Muscle layer of duodenum (tissue), 2 donors: ENCODE data around the gene CACTIN.

Experiments
- H3K27ac ChIP-seq: one replicate; pipeline ENCODE4 v1.7.0; 2013; ENCODE audit warnings: mild to moderate bottlenecking, low read length
- H3K27me3 ChIP-seq: one replicate; pipeline ENCODE4 v1.7.0; 2013; ENCODE audit warnings: low read depth, mild to moderate bottlenecking, control low read depth, low read length
- H3K36me3 ChIP-seq, 2 donors: one replicate each; pipeline ENCODE4 v1.7.0; 2013; ENCODE audit warnings: low read length in 2 of 2, control low read depth in 1 of 2, mild to moderate bottlenecking in 1 of 2; ENCODE audit not compliant: insufficient read depth in 2 of 2, control insufficient read depth in 1 of 2
- H3K4me1 ChIP-seq, 2 donors: one replicate each; pipeline ENCODE4 v1.7.0; 2013; ENCODE audit warnings: low read length in 2 of 2, mild to moderate bottlenecking in 2 of 2, control low read depth in 1 of 2, moderate library complexity in 1 of 2; ENCODE audit not compliant: insufficient read depth in 2 of 2, control insufficient read depth in 1 of 2
- H3K4me3 ChIP-seq, 2 donors: one replicate each; pipeline ENCODE4 v1.7.0; 2013; ENCODE audit warnings: low read length in 2 of 2, low read depth in 1 of 2, mild to moderate bottlenecking in 1 of 2
- H3K9me3 ChIP-seq, 2 donors: one replicate each; pipeline ENCODE4 v1.7.0; 2013; ENCODE audit warnings: low read length in 2 of 2, control low read depth in 1 of 2, mild to moderate bottlenecking in 1 of 2; ENCODE audit not compliant: control insufficient read depth in 1 of 2
- donor health status: healthy.

CACTIN gene

DNA sequence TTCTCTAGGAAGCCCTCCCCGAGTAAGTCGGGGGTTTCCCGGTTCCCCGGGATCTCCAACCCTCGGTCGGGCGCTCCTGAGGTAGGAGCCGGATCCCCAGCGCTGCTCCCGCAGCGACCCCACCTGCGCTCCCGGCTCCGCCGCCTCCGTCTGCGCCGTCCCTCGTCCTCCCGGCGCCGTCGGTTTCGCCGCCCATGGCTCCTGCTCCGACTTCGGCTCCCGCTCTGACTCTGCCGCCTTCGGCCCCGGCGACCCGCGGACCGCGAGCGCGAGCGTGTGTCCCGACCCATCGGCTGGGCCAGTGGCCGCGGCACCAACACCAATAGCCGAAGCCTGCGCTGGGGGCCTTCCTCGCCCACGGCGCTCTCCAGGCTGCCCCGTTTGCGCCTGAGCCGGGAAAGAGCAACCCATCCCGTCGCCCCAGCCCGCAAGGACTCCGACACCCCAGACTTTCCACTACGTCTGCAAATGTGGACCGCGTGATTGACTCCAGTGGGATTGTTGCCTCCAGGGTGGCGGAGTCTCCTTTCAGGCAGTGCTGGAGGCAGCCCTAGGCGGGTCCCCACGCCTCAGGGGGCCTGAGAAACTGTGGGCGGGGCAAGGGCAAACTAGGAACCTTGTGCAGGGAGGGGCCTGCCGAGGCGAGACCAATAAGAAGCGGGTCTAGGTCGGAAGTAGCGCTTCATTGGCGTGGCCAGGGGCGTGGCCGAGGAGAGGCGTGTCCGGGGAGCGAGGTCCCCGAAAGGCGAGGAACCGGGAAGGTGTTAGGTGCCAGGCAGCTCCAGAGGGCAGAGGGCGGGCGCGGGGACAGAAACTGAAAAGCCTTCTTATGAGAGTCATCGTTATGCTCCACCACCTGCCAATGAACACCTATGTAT is at the start of gene CACTIN:
Gene CACTIN, minus strand, starts transcription at position 318 of the 878 bp plus-strand sequence. Its CDS starts 28 bp downstream, at position 290.
- H3K27me3 ChIP-seq: no peaks in the 10 kb centered on the region
- H3K36me3 ChIP-seq: peaks cover 1 to 30% of the 10 kb centered on the region in 2 donors
- H3K27ac ChIP-seq: peak within 1 kb of the TSS; percentile 82
- H3K9me3 ChIP-seq: no peaks in the 10 kb centered on the region
- peak within 1 kb of the TSS; percentile 94 to 95 for H3K4me3 ChIP-seq
- peaks cover 3 to 27% of the 10 kb centered on the region in 2 donors for H3K4me1 ChIP-seq

DNA sequence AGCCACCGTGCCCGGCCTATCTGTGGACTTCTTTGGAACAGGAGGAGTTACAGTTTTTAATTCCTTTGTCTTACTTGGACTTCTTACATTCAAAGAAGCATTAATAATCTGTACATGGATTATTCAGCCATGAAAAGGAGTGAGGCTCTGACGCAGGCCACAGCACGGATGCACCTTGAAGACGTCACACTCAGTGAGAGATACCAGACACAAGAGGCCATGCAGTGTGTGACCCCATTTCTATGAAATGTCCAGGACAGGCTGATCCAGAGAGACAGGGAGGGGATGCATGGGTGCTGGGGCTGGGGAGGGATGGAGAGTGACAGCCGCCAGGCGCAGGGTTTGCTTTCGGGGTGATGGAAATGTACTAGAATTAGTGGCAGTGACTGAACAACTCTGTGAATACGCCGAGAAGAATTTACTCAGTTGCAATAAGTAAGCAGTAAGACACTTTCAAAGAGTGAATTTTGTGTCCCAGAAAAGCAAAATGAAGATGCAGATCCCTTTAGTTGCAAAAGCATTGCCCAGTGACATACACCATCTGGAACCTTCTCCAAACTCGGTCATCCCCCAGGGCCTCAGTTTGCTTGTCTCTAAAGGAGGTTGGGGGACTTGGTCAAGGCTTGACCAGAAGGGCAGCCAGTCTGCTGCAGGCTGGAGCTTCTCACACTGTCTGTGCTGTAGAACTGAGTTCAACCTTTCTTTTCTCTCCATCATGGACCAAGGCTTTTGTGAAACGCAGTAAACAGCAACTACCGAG is 48.4 kb upstream of the CACTIN start:
- Histone ChIP-seq H3K27me3 (no peaks in the 10 kb centered on the region), H3K36me3 (peaks cover 0 to 10% of the 10 kb centered on the region in 2 donors), H3K9me3 (no peaks in the 10 kb centered on the region), H3K4me3 (no peak overlapping the region), H3K4me1 (peaks cover 0 to 34% of the 10 kb centered on the region in 2 donors), H3K27ac (no peak overlapping the region)

DNA sequence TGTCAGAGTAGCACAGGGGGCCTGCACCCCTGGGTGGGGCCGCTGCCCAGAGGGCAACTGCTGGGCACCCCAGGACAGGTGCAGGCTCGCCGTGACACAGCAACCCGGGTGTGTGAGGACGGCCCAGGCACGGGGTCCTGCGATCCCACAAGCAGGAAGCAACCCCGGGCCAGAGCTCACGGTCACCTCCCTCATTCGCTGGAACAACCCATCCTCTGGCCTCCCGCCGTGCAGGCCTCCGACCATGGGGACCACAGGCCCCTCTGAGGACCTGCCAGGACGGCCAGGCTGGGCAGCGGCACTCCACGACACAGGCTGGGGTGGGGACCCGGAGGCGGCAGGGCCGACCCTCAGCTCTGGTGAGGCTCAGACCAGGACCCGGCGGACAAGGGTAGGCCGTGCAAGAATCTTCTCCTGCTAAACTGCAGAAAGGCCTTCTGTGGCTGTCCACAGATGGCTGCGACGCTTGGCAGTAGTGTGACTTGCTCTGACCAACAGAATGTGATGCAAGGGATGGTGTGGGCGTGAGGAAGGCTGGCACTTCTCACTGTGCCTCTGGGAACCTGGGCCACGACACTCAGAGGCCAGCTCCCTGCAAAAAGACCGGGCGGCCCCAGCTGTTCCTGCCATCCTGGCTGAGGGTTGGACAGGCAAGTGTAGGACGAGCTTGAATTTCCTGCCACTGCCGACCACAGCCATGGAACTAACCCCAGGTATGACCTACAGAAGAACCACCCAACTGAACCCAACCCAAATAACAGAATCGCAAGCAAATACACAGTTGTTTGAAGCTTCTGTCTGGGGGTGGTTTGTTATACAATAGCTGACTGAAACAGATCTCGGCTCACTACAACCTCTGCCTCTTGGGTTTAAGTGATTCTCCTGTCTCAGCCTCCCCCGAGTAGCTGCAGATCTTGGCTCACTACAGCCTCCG is 47.2 kb upstream of the CACTIN start:
- Histone ChIP-seq H3K36me3 (peaks cover 0 to 5% of the 10 kb centered on the region in 2 donors), H3K27ac (no peak overlapping the region), H3K27me3 (no peaks in the 10 kb centered on the region), H3K9me3 (no peaks in the 10 kb centered on the region), H3K4me3 (no peak overlapping the region), H3K4me1 (peaks cover 0 to 45% of the 10 kb centered on the region in 2 donors)

DNA sequence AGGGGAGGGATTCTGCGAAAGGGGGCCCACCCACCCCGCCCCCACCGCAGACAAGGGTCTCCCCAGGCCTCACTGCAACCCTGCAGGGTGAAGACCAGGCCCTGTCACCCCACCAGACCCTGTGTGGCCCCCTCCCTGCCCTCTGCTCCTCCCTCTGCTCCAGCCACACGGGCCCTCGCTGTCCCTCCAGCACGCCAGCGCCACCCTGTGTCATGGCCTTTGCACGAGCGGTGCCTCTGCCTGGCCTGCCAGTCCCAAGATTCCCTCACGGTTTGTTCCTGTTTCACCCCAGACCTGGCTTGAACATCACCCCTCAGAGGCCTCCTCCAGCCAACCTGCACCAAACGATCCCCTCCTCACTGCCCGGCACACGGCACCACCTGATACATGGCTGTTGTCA is 46.4 kb upstream of the CACTIN start:
- peaks cover 0 to 5% of the 10 kb centered on the region in 2 donors for H3K36me3 ChIP-seq
- H3K9me3 ChIP-seq: no peaks in the 10 kb centered on the region
- no peak overlapping the region for H3K27ac ChIP-seq
- H3K4me3 ChIP-seq: no peak overlapping the region
- peaks cover 0 to 53% of the 10 kb centered on the region in 2 donors for H3K4me1 ChIP-seq
- H3K27me3 ChIP-seq: no peaks in the 10 kb centered on the region

DNA sequence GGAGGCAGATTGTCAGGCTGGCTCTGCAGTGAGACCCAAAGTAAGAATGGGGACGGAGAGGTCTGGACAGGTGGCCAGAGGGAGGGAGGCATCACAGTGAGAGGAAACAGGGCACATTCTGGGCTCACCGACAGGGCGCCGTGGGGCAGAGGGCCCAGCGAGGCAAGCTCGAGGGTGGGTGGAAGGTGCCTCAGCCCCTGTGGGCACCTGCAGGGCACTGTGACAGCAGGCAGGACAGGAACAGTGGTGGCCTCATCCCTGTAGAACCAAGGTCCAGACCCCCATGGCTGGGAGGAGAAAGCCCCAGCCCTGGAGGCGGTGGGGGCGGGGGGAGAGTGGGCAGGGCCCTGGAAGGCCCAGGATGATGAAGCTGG is 46.0 kb upstream of the CACTIN start:
- Histone ChIP-seq H3K9me3 (no peaks in the 10 kb centered on the region), H3K4me3 (no peak overlapping the region), H3K27ac (peak overlapping the region; percentile 90), H3K36me3 (peaks cover 0 to 5% of the 10 kb centered on the region in 2 donors), H3K27me3 (no peaks in the 10 kb centered on the region), H3K4me1 (peaks cover 0 to 58% of the 10 kb centered on the region in 2 donors)

DNA sequence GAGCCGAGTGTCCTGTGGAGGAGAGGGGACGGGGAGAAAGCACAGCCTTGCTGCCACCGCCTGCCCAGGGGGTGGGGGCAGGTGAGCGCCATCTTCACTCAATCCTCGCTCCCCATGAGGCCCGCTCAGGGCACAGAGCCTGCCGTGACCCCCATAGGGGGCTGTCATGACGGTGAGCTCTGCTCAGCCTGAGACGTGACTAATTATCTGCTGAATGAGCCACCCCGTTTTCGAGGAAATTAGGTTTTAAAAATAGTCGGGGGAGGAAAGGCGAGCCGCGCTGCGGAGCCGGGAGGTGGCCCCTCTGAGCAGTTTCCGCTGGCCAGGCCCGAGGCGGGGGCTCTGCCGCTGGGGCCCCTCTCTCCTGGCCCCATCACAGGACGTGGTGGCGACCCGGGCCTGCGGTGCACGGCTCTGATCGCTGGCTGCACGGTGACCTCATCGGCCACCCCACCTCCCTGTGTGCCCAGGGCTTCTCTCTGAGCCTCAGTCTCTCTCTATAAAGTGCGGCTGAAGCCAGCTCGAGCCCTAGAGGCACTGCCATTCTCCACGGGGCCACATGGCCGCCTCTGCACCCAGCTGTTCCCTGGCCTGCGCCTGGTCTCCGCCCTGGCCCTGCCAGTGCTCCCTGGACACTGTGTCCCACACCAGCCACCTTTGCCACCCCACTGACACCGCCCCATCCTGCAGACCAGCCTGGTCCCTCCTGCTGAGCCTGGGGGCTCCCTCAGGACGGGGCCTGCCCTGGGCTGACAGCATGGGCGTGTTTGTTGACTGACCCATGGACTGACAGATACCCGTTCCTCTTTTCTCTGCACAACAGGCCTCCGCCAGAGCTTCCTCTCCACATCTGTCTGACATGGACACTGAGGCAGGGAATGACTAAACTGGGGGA is 45.3 kb upstream of the CACTIN start:
- Histone ChIP-seq H3K36me3 (peaks cover 0 to 8% of the 10 kb centered on the region in 2 donors), H3K9me3 (no peaks in the 10 kb centered on the region), H3K27me3 (no peaks in the 10 kb centered on the region), H3K4me3 (peak overlapping the region; percentile 16 to 52), H3K27ac (peak overlapping the region; percentile 90), H3K4me1 (peaks cover 0 to 64% of the 10 kb centered on the region in 2 donors)

DNA sequence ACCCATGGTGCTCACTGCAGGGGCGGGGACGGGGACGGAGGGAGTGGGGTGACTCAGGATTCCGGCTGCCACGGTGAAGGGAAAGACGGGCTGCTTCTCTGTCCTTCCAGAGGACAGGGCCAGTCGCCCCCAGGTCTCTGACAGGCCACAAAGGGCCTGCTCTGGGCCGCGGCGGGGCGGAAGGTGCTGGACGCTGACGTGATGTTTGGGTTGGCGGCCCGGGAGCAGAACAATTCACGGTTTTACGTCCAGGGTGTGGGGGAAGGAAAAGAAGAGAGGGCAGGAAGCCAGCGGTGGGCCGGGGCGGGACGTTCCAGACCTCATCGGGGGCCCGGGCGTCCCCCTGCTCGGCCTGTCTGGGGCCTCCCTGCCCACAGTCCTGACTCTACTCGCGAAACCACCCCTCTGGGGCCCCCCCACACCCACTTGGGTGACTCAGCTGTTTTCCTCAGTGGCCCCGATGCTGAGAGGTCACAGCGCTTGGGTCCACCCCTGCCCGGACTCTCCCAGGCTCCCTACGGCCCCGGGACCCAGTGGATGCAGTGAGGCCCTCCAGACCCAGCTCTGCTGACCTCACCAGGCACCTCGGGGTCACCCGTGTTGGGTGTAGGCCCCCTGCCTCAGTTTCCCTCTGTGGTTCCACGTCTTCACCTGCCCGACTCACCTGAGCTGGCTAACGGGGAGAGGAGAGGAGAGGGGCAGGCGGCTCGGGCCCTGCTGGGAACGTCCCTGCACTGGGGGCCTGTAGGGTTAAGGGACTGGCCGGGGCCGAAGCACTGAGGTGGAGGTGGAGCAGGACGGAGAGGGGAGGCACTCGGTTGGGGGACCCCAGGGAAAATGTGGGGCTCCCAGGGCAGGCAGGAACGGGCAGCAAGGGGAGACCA is 44.4 kb upstream of the CACTIN start:
- H3K4me1 ChIP-seq: peaks cover 0 to 63% of the 10 kb centered on the region in 2 donors
- peak overlapping the region; percentile 26 to 52 for H3K4me3 ChIP-seq

DNA sequence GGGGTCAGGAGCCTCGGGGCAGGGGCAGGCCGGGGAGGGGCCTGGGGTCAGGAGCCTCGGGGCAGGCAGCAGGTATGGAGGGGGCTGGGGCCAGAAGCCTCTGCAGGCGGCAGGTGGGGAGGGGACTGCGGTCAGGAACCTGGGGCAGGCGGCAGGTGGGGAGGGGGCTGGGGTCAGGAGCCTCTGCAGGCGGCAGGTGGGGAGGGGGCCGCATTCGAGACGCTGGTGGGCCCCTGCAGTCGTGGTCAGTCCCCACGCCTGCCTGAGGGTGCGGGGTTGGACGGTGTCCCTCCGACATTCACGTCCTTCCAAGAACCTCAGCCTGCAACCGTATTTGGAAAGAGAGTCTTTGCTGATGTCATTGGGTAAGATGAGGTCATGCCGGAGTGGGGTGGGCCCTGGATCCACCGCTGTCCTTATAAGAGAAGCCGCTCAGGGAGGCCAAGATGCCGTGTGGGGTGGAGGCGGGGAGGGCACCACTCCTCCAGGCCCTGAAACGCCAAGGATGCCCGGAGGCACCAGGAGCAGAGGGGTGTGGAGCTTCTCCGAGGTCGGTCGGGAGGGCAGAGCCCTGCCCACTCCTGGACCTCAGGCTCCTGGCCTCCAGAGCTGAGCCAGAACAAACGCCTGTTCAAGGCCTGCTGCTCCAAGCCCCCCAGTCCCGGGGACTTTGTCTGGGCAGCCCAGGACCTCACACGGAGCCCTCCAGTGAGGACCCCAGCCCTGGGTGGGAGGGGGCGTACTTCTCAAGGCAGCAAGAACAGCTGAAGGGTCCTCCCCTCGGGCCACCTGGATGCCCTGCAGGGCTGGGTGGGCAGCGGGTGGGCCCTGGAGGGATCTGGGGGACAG is 43.6 kb upstream of the CACTIN start:
- H3K27ac ChIP-seq: peak overlapping the region; percentile 90
- peaks cover 0 to 14% of the 10 kb centered on the region in 2 donors for H3K36me3 ChIP-seq
- peaks cover 0 to 62% of the 10 kb centered on the region in 2 donors for H3K4me1 ChIP-seq
- no peaks in the 10 kb centered on the region for H3K9me3 ChIP-seq
- peak overlapping the region; percentile 26 to 52 for H3K4me3 ChIP-seq
- no peaks in the 10 kb centered on the region for H3K27me3 ChIP-seq

More for the DNA sequence above, 44.4 kb upstream of the CACTIN start:
- Histone ChIP-seq H3K36me3 (peaks cover 0 to 13% of the 10 kb centered on the region in 2 donors), H3K27me3 (no peaks in the 10 kb centered on the region), H3K9me3 (no peaks in the 10 kb centered on the region), H3K27ac (peak overlapping the region; percentile 90)
